Kidney (tissue), 14 donors: ENCODE measurements around the gene ADAMTS17. TPM values are rescaled to one million over a fixed set of nuclear protein-coding genes. Genes with fewer than 3 reads are reported as not detected.
A peak's percentile ranks its signal among the peaks of the same experiment; 100 is the strongest.

ENCODE experiments used
- DNase-seq, 5 donors: peaks; one replicate each; pipeline ENCODE4 v3.0.0-alpha.2; 2013 to 2020
- FAIRE-seq: peaks from 2 replicates; lab custom pipeline; 2012; peaks lifted over from hg19 to GRCh38; lab: Jason Lieb, UNC
- H3K27ac ChIP-seq, 2 donors: one replicate each; pipeline ENCODE4 v1.7.0; 2013; ENCODE audit warnings: low read depth in 2 of 2, low read length in 2 of 2, inconsistent platforms in 1 of 2
- H3K27me3 ChIP-seq: one replicate; pipeline ENCODE4 v1.7.1; 2013; ENCODE audit warnings: low read length, inconsistent platforms; ENCODE audit not compliant: control insufficient read depth, insufficient read depth
- H3K36me3 ChIP-seq, 3 donors: one replicate each; pipeline versions ENCODE4 v1.7.0 to v1.7.1; 2013; ENCODE audit warnings: low read length in 3 of 3, control low read depth in 1 of 3, inconsistent platforms in 1 of 3; ENCODE audit not compliant: insufficient read depth in 3 of 3, control insufficient read depth in 2 of 3
- H3K4me1 ChIP-seq, 3 donors: one replicate each; pipeline versions ENCODE4 v1.7.0 to v1.7.1; 2013; ENCODE audit warnings: low read length in 3 of 3, inconsistent platforms in 1 of 3, low read depth in 1 of 3; ENCODE audit not compliant: control insufficient read depth in 2 of 3, insufficient read depth in 2 of 3
- H3K4me3 ChIP-seq, 3 donors: one replicate each; pipeline versions ENCODE4 v1.7.0 to v1.8.1; 2013; ENCODE audit warnings: low read length in 3 of 3, control low read depth in 1 of 3, inconsistent platforms in 1 of 3
- H3K9ac ChIP-seq, 3 donors: one replicate each; pipeline versions ENCODE4 v1.7.0 to v1.7.1; 2013; ENCODE audit warnings: low read length in 3 of 3, control low read depth in 1 of 3, inconsistent platforms in 1 of 3
- H3K9me3 ChIP-seq, 3 donors: one replicate each; pipeline versions ENCODE4 v1.7.0 to v1.7.1; 2013; ENCODE audit warnings: low read length in 3 of 3, control low read depth in 1 of 3, inconsistent platforms in 1 of 3; ENCODE audit not compliant: control insufficient read depth in 2 of 3, insufficient read depth in 1 of 3
- intact Hi-C: fragments of 100-400 bp; cut with DNase I; formaldehyde crosslinking; loops from one replicate; pipeline ENCODE4 v1.11.1; 2022
- polyA plus RNA-seq: library from polyadenylated mRNA; stranded (reverse); fragments of 350-450 nt; fragmentation: Illumina TruSeq; extraction: RNeasy Lipid Tissue Mini Kit (QIAGEN cat#74804); gene quantifications from one replicate; pipeline ENCODE4 v1.2.3, GENCODE V29; 2014; ENCODE audit warnings: low read depth, low replicate concordance; ENCODE audit not compliant: insufficient read depth
- total RNA-seq: library from RNA; stranded (reverse); fragmentation: NEBNext Ultra II Directional; extraction: Animal tissue kit (Norgen Biotek cat#: 25700); gene quantifications from one replicate; pipeline ENCODE4 v1.2.1, GENCODE V29; 2021
- TF ChIP-seq, protein P1 (sequence below): IDR thresholded peaks from 3 replicates; pipeline ENCODE4 v1.5.1; 2012; ENCODE audit warnings: mild to moderate bottlenecking, moderate library complexity, borderline replicate concordance; ENCODE audit not compliant: insufficient read depth; ENCODE audit errors: extremely low read depth
- donor health status: control.
- donor health status: control.
- donor health status: control.
- donor health status: control.
- donor health status: control.
- donor health status: DM: yes; HTN: yes; CAD: no.
- donor health status: Normal renal cell carcinoma (clear cell type).

ADAMTS17 gene
- total and polyA plus RNA-seq, 2 donors from 2014 or later = 1.7 to 2.2 TPM

DNA sequence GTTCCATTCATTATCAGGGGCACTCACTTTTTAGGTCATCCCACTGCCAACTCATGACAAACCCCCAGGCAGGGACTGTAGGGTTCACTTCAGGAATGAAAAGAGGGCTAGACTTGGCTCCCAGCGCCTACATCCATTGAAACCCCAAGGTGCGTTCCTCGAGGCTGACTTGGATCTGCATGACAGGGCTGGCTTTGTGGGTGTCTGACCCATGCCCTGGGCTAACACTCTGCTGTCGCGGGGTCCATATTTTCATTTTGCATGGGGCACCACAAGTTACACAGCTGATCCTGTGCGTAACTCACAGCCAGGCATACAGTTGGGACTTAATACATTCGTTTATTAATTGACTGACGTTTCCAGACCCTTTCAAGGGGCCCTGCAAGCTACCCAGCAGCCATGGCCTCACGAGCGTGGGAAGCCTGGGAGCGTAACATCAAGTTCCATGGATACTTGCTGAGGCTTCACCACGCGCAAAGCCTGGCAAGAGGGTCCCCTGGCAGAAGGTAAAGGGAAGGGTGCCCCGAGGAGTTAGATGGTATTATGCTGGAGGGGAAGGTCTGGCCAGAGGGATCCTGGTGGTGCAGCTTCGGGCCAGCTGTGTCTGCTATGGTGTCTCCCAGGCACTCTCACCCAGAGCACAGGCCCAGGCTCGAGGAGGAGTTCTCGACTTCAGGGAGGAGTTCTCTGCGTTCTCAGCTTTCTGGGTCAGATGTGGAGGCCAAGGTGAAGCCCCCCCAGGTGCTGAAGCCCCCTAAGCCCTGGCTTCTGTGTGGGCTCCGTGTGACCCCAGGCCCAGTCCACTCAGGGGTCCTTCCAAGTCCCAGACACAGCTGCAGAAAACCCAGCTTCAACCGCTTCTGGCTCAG is 85.4 kb downstream of the ADAMTS17 start:
- FAIRE-seq (no peak), DNase-seq (peak in 1 of 5 donors; percentile 19)
- H3K9me3 ChIP-seq = no peaks in the 10 kb centered on the region
- H3K27ac ChIP-seq = no peak overlapping the region
- H3K4me1 ChIP-seq = peaks cover 0 to 2% (median 0%) of the 10 kb centered on the region in 3 donors
- no peaks in the 10 kb centered on the region for H3K27me3 ChIP-seq
- H3K4me3 ChIP-seq = no peak overlapping the region
- intact Hi-C loops = no loop called here
- no peak overlapping the region for H3K9ac ChIP-seq
- no peaks in the 10 kb centered on the region for H3K36me3 ChIP-seq
- TF ChIP-seq, protein P1, sequence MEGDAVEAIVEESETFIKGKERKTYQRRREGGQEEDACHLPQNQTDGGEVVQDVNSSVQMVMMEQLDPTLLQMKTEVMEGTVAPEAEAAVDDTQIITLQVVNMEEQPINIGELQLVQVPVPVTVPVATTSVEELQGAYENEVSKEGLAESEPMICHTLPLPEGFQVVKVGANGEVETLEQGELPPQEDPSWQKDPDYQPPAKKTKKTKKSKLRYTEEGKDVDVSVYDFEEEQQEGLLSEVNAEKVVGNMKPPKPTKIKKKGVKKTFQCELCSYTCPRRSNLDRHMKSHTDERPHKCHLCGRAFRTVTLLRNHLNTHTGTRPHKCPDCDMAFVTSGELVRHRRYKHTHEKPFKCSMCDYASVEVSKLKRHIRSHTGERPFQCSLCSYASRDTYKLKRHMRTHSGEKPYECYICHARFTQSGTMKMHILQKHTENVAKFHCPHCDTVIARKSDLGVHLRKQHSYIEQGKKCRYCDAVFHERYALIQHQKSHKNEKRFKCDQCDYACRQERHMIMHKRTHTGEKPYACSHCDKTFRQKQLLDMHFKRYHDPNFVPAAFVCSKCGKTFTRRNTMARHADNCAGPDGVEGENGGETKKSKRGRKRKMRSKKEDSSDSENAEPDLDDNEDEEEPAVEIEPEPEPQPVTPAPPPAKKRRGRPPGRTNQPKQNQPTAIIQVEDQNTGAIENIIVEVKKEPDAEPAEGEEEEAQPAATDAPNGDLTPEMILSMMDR = no peak

DNA sequence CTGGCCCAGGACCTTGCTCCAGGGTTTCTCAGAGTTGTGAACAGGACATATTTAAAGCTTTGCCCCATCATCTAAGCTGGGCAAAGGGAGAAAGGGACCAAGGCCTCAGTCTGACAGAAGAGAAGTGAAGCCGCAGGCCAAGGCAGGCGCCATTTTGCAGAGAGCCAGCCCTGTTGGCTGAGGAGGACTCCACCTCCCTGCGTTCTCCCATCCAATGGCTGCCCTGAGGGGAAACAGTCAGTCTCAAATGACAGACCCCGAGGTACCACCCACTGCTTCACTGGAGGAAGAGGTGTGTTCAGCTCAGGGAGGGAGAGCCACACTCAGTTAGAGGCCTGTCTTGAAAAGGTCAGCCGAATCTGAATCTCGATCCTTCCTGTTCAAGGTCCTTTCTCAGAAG is 86.1 kb downstream of the ADAMTS17 start:
- FAIRE-seq (no peak), DNase-seq (peak in 2 of 5 donors; percentile 5 to 11)
- Histone ChIP-seq H3K36me3 (no peaks in the 10 kb centered on the region), H3K4me3 (no peak overlapping the region), H3K9me3 (no peaks in the 10 kb centered on the region), H3K9ac (no peak overlapping the region), H3K27me3 (no peaks in the 10 kb centered on the region), H3K27ac (no peak overlapping the region), H3K4me1 (peaks cover 0 to 2% (median 0%) of the 10 kb centered on the region in 3 donors)
- TF ChIP-seq, protein P1 = no peak
- intact Hi-C loops = no loop called here

DNA sequence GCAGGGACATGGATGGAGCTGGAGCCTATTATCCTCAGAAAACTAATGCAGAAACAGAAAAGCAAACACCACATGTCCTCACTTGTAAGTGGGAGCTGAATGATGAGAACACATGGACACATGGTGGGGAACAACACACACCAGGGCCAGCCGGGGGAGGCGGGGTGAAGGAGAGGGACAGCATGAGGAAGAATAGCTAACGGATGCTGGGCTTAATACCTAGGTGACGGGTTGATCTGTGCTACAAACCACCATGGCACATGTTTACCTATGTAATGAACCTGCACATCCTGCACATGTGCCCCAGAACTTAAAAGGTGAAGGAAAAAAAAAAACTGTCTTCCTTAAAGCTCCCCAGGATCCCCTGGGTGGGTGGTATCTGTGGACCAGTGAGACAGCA is 87.1 kb downstream of the ADAMTS17 start:
- intact Hi-C loops = no loop called here
- no peaks in the 10 kb centered on the region for H3K9me3 ChIP-seq
- FAIRE-seq = no peak

More for the DNA sequence above, 87.1 kb downstream of the ADAMTS17 start:
- H3K9ac ChIP-seq = no peak overlapping the region
- no peaks in the 10 kb centered on the region for H3K27me3 ChIP-seq
- TF ChIP-seq, protein P1 = no peak
- no peak overlapping the region for H3K27ac ChIP-seq
- peak in 2 of 5 donors; percentile 3 for DNase-seq
- no peak overlapping the region for H3K4me3 ChIP-seq
- no peaks in the 10 kb centered on the region for H3K36me3 ChIP-seq
- peaks cover 0 to 2% (median 0%) of the 10 kb centered on the region in 3 donors for H3K4me1 ChIP-seq
